ENCODE data around the gene CLEC11A. TPM values are rescaled to one million over a fixed set of nuclear protein-coding genes. Genes with fewer than 3 reads are reported as not detected.

Gene CLEC11A
- total and polyA plus RNA-seq, 10 of the 15 experiments (the other 5 are each of a cell fraction or from before 2014, with no cell fraction given) = not detected

- TF ChIP-seq, protein P1, sequence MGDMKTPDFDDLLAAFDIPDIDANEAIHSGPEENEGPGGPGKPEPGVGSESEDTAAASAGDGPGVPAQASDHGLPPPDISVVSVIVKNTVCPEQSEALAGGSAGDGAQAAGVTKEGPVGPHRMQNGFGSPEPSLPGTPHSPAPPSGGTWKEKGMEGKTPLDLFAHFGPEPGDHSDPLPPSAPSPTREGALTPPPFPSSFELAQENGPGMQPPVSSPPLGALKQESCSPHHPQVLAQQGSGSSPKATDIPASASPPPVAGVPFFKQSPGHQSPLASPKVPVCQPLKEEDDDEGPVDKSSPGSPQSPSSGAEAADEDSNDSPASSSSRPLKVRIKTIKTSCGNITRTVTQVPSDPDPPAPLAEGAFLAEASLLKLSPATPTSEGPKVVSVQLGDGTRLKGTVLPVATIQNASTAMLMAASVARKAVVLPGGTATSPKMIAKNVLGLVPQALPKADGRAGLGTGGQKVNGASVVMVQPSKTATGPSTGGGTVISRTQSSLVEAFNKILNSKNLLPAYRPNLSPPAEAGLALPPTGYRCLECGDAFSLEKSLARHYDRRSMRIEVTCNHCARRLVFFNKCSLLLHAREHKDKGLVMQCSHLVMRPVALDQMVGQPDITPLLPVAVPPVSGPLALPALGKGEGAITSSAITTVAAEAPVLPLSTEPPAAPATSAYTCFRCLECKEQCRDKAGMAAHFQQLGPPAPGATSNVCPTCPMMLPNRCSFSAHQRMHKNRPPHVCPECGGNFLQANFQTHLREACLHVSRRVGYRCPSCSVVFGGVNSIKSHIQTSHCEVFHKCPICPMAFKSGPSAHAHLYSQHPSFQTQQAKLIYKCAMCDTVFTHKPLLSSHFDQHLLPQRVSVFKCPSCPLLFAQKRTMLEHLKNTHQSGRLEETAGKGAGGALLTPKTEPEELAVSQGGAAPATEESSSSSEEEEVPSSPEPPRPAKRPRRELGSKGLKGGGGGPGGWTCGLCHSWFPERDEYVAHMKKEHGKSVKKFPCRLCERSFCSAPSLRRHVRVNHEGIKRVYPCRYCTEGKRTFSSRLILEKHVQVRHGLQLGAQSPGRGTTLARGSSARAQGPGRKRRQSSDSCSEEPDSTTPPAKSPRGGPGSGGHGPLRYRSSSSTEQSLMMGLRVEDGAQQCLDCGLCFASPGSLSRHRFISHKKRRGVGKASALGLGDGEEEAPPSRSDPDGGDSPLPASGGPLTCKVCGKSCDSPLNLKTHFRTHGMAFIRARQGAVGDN (IDR thresholded peaks at IDR 0.05) = peak; percentile 80; the same call in 1 of the 2 replicates
- TF ChIP-seq IKZF1 (conservative IDR thresholded peaks at IDR 0.05) = peak; percentile 38
- 0 out of 2 replicates have a peak, but pooled peaks have one; percentile 21 for TF ChIP-seq MLLT1 (IDR thresholded peaks at IDR 0.05)
- TF ChIP-seq KAT2A (conservative IDR thresholded peaks at IDR 0.05; ENCODE audit: control insufficient read depth, low read depth, low read length) = no peak
- TF ChIP-seq PBX3 (IDR thresholded peaks at IDR 0.05; ENCODE audit: insufficient replicate concordance, low read depth, low read length) = peak; percentile 30
- TF ChIP-seq ASH2L (IDR thresholded peaks at IDR 0.05; ENCODE audit: borderline replicate concordance, low read depth) = no peak
- TF ChIP-seq ATF7 (IDR thresholded peaks at IDR 0.05; ENCODE audit: low read depth) = peak; percentile 98
- TF ChIP-seq, protein P2, sequence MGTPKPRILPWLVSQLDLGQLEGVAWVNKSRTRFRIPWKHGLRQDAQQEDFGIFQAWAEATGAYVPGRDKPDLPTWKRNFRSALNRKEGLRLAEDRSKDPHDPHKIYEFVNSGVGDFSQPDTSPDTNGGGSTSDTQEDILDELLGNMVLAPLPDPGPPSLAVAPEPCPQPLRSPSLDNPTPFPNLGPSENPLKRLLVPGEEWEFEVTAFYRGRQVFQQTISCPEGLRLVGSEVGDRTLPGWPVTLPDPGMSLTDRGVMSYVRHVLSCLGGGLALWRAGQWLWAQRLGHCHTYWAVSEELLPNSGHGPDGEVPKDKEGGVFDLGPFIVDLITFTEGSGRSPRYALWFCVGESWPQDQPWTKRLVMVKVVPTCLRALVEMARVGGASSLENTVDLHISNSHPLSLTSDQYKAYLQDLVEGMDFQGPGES (IDR thresholded peaks at IDR 0.05) = peak; percentile 66; the same call in 1 of the 2 replicates
Measured at GRCh38 chr19:50679177-50680125, 43.7 kb upstream of the CLEC11A start (continued).
